ENCODE data around the gene GGCT.

The GGCT gene

GRCh38 chr7:30478349-30479201 lies 26.1 kb downstream of the GGCT start, which contains the start of gene NOD1:
TSS of gene NOD1 (minus strand) at chr7:30478784. CDS start at chr7:30456921, 21,863 bp downstream.
- DNase-seq (ENCODE audit: low read depth in 2 of 2), result peak; percentile 33 to 42

- no peak for DNase-seq (ENCODE audit: low read depth in 2 of 2)
Measured at GRCh38 chr7:30476459-30477145, 28.0 kb downstream of the GGCT start.

- no peak for DNase-seq (ENCODE audit: low read depth in 2 of 2)
Measured at GRCh38 chr7:30475580-30475979, 29.0 kb downstream of the GGCT start.

- no peak for DNase-seq (ENCODE audit: low read depth in 2 of 2)
Measured at GRCh38 chr7:30474893-30475292, 29.7 kb downstream of the GGCT start.

- no peak for DNase-seq (ENCODE audit: low read depth in 2 of 2)
Measured at GRCh38 chr7:30474485-30474884, 30.1 kb downstream of the GGCT start.

- DNase-seq (ENCODE audit: low read depth in 2 of 2), result no peak
Measured at GRCh38 chr7:30473903-30474302, 30.7 kb downstream of the GGCT start.

- DNase-seq (ENCODE audit: low read depth in 2 of 2), result no peak
Measured at GRCh38 chr7:30472784-30473775, 31.5 kb downstream of the GGCT start.

- no peak for DNase-seq (ENCODE audit: low read depth in 2 of 2)
Measured at GRCh38 chr7:30472081-30472783, 32.4 kb downstream of the GGCT start.

GRCh38 chr7:30471205-30471604 lies 33.4 kb downstream of the GGCT start:
- no peak for DNase-seq (ENCODE audit: low read depth in 2 of 2)

- no peak for DNase-seq (ENCODE audit: low read depth in 2 of 2)
Measured at GRCh38 chr7:30470771-30471170, 33.9 kb downstream of the GGCT start.

- no peak for DNase-seq (ENCODE audit: low read depth in 2 of 2)
Measured at GRCh38 chr7:30470163-30470770, 34.4 kb downstream of the GGCT start.

GRCh38 chr7:30469303-30469702 lies 35.3 kb downstream of the GGCT start:
- DNase-seq (ENCODE audit: low read depth in 2 of 2), result no peak

GRCh38 chr7:30468791-30469190 lies 35.8 kb downstream of the GGCT start:
- DNase-seq (ENCODE audit: low read depth in 2 of 2), result no peak

- no peak for DNase-seq (ENCODE audit: low read depth in 2 of 2)
Measured at GRCh38 chr7:30468041-30468440, 36.6 kb downstream of the GGCT start.

GRCh38 chr7:30467271-30467670 lies 37.4 kb downstream of the GGCT start:
- no peak for DNase-seq (ENCODE audit: low read depth in 2 of 2)

- no peak for DNase-seq (ENCODE audit: low read depth in 2 of 2)
Measured at GRCh38 chr7:30466266-30466665, 38.4 kb downstream of the GGCT start.

- DNase-seq (ENCODE audit: low read depth in 2 of 2), result no peak
Measured at GRCh38 chr7:30465811-30466180, 38.8 kb downstream of the GGCT start.

- DNase-seq (ENCODE audit: low read depth in 2 of 2), result no peak
Measured at GRCh38 chr7:30465046-30465810, 39.4 kb downstream of the GGCT start.

GRCh38 chr7:30464231-30464671 lies 40.4 kb downstream of the GGCT start:
- no peak for DNase-seq (ENCODE audit: low read depth in 2 of 2)
